Stimulated activated CD8-positive, alpha-beta memory T cell treated with anti-CD3 and anti-CD28 coated beads, Interleukin-12 subunit alpha, Interleukin-12 subunit beta, amount 100 ng/mL, for 1 hour (primary cell): ENCODE results near the gene NAP1L1.

Experiments
- DNase-seq: peaks from one replicate; pipeline ENCODE4 v3.0.0-alpha.2; 2020; ENCODE audit warnings: low read depth

Gene NAP1L1

GRCh38 chr12:76040461-76040860 lies 44.0 kb downstream of the NAP1L1 start:
- no peak for DNase-seq

DNA sequence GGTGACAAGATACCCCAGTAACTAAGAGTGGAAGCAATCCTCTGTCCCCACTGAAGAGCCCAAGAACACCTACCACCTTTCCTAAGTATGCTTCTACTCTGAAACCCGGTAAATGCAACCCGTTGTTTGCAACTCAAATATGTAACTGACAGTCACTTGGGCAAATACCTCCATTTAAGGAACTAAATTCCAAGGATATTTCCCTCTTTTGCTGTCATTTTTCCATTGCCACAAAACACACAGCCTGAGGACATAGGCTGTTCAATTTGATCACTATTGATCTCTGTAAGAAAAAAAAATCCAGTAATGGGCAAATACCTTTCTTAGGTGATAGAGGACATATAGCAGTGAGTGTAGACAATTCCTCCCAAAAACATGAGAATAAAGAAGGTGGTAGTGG lies 46.3 kb downstream of the NAP1L1 start:
- no peak for DNase-seq

DNA sequence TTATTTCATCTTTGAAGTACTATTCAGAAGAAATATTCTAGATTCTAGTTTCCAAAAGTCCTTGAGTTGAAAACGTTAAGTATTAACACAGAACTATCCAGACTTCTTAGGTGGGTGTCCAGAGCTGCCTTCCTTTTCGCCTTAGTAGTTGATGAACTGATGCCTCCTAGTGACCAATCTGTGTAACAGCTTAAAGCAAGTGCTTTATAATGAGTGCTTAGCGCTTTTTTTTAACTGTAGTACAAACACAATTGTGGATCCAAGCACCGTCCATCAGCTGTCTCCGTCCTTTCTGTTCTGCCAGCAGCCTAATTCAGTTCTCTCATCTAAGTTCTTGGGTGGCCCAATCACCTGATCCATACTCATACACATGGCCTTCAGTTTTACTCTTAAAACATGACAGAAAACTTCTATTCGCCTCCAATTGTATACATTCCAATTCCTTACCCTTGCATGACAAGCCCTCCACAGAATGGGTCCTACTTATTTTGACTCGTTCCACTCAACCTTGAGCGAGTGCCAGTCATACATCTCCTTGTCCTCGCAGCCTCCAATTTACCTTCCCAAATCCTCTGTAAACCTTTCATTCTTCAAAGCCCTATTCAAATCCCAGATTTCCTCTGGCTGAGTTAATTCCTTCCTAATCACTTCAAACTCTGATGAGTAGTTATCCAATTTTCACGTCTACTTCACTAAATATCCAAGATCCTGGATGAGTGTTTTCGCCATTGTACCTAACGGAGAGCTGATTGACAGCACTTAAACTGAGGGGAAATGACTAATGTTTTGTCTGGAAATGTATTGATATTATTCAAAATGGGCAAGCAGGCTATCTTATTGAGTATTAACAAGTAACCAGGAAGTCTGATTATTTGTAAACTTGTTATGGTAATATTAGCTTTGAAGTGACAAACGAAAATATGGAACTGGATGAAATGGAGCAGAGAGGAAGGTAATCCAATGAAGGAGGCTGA lies 47.1 kb downstream of the NAP1L1 start:
- DNase-seq: no peak

GRCh38 chr12:76035045-76035444 lies 49.4 kb downstream of the NAP1L1 start:
- DNase-seq: no peak

GRCh38 chr12:76033081-76034011 lies 51.1 kb downstream of the NAP1L1 start:
- DNase-seq: no peak

- no peak for DNase-seq
Observed at GRCh38 chr12:76032043-76032981, 52.2 kb downstream of the NAP1L1 start.

- DNase-seq: peak; percentile 89
Observed at GRCh38 chr12:76031414-76032042, 53.0 kb downstream of the NAP1L1 start, which contains the start of gene PHLDA1. Gene PHLDA1 (minus strand): TSS chr12:76031776.

- DNase-seq: no peak
Observed at GRCh38 chr12:76031081-76031413, 53.4 kb downstream of the NAP1L1 start.

- DNase-seq: no peak
Observed at GRCh38 chr12:76030341-76031080, 54.0 kb downstream of the NAP1L1 start.

DNA sequence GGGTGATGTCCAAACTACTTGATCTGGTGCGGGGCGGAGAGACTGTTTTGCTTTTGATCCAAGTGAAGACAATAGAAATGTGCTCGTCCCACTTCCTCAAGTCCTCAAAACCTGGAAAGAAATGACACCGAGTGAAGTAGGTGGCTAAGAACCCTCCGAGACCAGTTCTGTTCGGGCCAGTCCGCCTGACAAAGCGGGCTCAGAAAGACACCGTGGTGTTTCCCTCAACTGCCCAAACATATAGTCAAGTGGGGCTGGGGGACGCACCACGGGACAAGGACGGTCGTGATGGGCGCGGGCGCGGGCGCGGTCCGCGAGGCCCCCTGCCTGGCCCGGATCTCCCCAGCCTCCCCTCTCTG lies 54.5 kb downstream of the NAP1L1 start:
- no peak for DNase-seq

DNA sequence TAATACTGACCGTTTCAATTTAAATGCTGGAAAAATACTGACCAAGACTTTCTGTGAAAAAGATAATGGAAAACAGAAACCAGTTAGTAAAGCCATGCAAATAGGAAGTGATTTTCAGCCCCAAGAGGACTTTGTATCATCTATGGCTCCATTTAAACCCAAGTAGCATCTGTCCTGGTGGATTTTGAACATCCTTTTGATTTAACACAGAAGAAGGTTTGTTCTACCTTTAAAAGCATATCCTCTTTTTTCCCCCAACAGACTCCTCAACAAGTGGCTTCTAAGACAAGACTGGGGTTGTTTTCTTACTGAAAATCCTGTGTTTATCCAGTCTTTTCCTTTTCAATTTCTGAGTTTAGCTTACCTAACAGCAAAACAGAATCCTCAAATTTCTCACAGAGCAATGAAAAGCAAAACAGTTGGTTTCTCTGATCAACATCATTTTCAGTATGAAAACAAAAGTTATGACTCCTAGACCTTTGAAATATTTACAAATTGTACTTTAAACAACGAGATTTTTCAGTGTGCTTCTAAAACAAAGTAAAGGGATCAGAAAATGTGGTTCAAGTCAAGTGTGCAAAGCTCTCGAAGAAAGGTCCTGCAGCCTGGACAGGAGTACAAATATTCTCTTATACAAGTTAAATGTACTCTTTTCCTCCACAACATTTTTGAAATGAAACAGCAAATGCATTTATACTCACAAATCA lies 55.8 kb downstream of the NAP1L1 start:
- DNase-seq: no peak

DNA sequence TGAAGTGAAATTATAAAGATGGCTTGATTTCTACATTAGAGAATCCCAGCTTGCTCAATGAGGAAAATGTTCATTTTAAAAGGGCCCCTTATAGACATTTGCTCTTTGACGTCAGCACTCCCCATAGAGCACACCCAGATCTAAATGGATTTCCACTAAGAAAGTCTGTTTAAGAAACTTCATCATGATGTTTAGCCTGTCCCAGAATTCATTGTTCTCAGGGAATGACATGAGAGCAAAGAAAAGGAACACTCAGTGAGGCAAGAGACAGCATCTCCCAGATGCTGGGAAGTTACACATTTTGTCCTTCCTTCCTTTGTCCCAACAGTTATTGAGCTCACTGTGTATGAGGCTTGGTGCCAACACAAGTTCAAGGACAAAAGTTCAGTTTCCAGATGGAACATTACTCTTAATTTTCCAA lies 57.8 kb downstream of the NAP1L1 start:
- no peak for DNase-seq

- DNase-seq: no peak
Observed at GRCh38 chr12:76025601-76026575, 58.6 kb downstream of the NAP1L1 start.

DNA sequence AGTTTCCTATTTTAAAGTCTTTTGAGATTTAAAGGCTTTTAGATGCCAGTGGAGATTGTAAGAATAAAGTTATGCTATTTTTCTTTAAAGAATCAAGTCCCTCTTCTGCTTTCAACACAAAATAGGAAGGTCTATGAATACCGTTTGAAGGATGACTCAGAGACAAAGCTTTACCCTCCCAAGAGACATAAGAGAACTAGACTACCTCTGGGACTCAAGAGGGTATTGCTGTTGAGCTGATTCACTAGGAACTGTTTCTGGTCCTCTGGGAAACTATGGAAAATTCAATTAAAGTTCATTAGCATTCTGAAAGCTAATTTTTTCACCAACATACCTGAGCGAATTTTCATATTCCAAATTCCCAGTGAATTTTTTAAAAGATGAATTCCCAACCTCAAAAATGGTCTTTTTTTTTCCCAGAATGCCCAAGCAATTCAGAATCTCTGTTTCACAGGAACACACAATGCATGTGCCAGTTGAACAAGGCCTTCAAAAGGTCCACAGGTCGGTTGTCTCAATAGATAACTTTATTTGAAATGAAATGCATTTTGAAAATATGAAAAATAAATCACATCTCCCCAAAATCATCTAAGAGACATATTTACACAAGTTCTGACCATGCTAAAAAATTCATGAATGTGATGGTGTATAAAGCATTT lies 59.4 kb downstream of the NAP1L1 start:
- no peak for DNase-seq

DNA sequence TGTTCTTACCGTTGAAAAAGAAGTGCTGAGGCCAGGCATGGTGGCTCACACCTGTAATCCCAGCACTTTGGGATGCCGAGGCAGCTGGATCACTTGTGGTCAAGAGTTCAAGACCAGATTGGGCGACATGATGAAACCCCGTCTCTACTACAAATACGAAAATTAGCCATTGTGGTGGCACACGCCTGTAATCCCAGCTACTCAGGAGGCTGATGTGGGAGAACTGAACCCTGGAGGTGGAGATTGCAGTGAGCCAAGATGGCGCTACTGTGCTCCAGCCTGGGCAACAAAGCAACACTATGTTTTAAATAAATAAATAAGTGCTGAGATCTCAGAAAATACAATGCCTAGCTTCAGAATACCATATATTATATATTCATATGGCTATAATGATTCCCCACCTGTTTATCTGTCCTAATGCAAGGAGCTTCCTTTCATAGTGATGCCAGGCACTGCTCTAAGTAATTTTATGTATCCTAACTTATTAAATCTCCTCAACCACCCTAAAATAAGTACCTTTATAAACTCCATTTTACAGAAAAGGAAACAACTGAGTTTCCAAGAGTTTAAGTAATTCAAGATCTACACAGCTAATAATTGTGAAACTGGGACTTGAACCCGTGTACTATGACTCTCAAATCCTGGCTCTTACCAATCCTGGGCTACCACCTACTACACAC lies 60.2 kb downstream of the NAP1L1 start:
- no peak for DNase-seq

DNA sequence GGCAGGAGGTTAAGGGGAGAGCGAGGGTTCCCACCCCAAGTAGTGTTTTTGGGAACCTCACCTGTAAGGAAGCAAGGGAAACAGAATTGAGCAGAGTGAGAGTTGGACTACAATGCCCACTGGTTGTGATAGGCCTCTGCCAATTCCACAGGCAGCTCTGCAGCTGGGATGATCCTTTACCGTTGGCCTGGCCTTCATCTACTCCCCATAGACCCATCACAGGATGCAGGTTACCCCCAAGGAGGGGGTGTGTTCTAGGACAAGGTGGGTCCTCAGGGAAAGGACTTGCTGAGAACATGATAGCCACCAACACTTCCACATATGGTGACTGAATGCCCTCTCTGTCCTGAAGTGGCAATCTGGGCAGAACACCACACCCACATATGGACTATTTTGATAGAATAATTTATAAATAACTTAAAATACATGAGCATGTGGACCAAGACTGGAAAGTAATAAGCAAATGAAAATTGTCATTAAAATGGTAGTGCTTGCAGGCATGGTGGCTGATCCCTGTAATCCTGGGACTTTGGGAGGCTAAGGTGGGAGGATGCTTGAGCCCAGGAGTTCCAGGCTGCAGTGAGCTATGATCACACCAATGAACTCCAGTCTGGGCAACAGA lies 61.3 kb downstream of the NAP1L1 start:
- DNase-seq: no peak

- DNase-seq: no peak
Observed at GRCh38 chr12:76022506-76022905, 62.0 kb downstream of the NAP1L1 start.
